ENCODE measurements around the gene RIMKLB.
"Not testable (repeated sequence)": the region's sequence is repeated elsewhere in the genome, so short reads cannot be mapped to it uniquely, and the experiment has no call there.

Gene RIMKLB

DNA sequence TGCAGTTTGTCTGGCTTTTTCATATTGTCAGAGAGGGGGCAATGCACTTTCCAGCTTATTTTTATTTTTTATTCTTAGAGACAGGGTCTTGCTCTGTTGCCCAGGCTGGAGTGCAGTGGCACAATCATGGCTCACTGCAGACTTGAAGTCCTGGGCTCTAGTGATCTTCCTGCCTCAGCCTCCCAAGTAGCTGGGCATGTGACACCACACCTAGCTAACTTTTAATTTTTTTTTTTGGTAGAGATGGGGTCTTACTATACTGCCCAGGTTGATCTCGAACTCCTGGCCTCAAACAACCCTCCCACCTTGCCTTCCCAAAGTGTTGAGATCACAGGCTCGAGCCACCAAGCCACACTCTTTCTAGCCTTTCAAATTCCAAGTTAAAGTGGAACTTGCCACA is 120.7 kb downstream of the RIMKLB start:
- DNase-seq (ENCODE audit: low read depth in 3 of 3) = no peak

- no peak for DNase-seq (ENCODE audit: low read depth in 3 of 3)
Measured at GRCh38 chr12:8819666-8819980, 121.8 kb downstream of the RIMKLB start.

GRCh38 chr12:8820676-8821407 is 123.1 kb downstream of the RIMKLB start:
- not testable (repeated sequence) for DNase-seq (ENCODE audit: low read depth in 3 of 3)

- no peak for DNase-seq (ENCODE audit: low read depth in 3 of 3)
Measured at GRCh38 chr12:8821591-8821990, 123.8 kb downstream of the RIMKLB start.

- no peak for DNase-seq (ENCODE audit: low read depth in 3 of 3)
Measured at GRCh38 chr12:8822298-8822697, 124.5 kb downstream of the RIMKLB start, which contains the start of gene A2ML1. A2ML1 (plus strand) TSS chr12:8822621; CDS start chr12:8822652, 31 bp downstream.

DNA sequence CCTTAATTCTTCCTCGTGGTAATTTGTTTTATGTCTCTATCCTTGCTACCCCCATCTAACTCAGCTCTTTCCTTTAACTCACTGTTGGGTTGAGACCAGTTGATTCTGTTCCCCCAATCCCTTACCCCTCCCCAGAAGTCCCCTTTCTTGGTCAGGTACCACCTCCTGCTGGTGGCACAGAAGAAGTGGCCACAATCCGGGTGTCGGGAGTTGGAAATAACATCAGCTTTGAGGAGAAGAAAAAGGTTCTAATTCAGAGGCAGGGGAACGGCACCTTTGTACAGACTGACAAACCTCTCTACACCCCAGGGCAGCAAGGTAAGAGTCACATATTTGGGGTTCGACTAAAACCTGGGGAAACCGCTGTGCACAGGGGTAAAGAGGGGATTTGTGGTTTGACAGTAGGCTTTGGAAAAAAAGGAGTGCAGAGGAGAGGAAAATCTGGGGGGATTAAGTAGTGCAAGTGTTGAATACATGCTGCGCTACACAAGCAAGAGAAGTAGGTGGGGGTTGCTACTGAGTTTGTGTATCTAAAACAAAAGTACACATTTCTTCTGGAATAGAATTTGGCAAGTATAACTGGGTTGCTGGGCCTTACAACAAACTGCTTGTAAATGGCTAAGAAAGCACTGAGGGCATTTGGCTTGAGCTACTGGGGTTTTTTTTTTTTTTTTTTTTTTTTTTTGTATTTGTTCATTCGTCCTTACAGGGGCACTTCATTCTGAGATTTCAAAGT is 125.9 kb downstream of the RIMKLB start:
- DNase-seq (ENCODE audit: low read depth in 3 of 3) = no peak

DNA sequence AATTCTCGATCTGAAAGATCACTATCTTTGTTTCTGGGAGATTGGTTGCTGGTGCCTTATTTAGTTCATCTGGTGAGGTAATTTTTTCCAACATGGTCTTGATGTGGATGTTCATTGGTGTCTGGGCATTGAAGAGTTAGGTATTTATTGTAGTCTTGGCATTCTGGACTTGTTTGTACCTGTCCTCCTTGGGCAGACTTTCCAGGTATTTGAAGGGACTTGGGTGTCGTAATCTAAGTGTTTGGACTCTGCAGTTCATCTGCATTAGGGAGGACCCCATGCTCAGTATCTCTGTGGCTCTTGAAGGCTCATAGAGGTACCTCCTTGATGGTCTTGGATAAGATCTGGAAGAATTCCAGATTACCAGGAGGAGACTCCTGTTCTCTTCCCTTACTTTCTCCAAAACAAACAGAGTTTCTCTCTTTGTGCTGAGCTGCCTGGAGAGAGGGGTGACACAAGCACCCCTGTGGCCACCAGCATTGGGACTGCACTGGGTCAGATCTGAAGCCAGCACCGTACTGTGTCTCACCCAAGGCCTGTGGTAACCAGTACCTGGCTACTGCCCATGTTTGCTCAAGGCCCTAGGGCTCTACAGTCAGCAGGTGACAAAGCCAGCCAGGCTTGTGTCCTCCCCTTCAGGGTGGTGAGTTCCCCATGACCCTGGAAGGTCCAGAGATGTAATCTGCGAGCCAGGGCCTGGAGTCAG is 129.9 kb downstream of the RIMKLB start:
- DNase-seq (ENCODE audit: low read depth in 3 of 3) = no peak

GRCh38 chr12:8828257-8829124 is 130.7 kb downstream of the RIMKLB start:
- DNase-seq (ENCODE audit: low read depth in 3 of 3) = no peak

- DNase-seq (ENCODE audit: low read depth in 3 of 3) = no peak
Measured at GRCh38 chr12:8829125-8829518, 131.3 kb downstream of the RIMKLB start.

- DNase-seq (ENCODE audit: low read depth in 3 of 3) = no peak
Measured at GRCh38 chr12:8829621-8830020, 131.8 kb downstream of the RIMKLB start.

DNA sequence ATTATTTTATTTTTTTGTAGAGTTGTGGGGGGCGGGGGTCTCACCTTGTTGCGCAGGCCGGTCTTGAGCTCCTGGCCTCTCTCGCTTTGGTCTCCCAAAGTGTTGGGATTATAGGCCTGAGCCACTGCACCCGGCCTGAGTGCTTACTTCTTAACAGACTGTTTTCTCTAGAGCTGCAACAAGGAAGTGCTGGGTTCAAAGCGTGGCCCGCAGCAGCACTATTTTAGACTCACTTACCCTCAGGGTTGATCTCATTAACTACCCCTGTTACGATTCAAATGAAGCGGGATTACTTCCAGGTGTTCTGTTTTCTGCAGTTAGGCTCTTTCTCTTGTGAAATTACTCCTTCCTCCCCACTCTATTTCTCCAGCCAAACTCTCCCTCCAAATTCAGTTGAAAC is 133.3 kb downstream of the RIMKLB start:
- DNase-seq (ENCODE audit: low read depth in 3 of 3) = no peak

DNA sequence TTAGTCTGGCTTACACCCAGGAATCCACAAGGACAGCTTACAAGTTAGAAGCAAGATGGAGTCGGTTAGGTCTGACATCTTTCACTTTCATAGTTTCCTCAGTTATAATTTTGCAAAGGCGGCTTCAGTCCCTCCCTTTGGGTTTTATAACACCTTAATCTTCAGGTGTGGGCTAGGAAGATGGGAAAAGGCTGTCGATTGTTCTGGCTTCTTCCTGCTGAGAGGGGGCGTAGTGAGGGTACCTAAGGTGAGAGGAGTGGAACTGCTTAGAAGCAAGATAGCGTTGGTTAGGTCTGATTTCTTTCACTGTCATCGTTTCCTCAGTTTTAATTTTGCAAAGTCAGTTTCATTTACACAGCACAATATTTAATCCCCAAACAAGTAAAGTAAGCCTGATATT is 134.7 kb downstream of the RIMKLB start:
- no peak for DNase-seq (ENCODE audit: low read depth in 3 of 3)

Measured in stimulated activated CD4-positive, alpha-beta T cell treated with anti-CD3 and anti-CD28 coated beads, TNF-alpha, amount 100 ng/mL, for 4 hours (primary cell).